HFFc6 (cell line): Measurements from ENCODE around the gene S100Z. TPM values are rescaled to one million over a fixed set of nuclear protein-coding genes. Genes with fewer than 3 reads are reported as not detected.
"Not testable (repeated sequence)": the region's sequence is repeated elsewhere in the genome, so short reads cannot be mapped to it uniquely, and the experiment has no call there.

Experiments used
- DNase-seq: peaks from one replicate; pipeline ENCODE4 v3.0.0-alpha.2; 2018
- H3K27ac Mint-ChIP-seq: 2 replicates; pipeline ENCODE4 v1.8.0; 2020; ENCODE audit warnings: mild to moderate bottlenecking, mixed read lengths
- H3K27me3 Mint-ChIP-seq: 2 replicates; pipeline ENCODE4 v1.8.0; 2021; ENCODE audit warnings: mild to moderate bottlenecking, moderate library complexity, mixed read lengths; ENCODE audit not compliant: insufficient read depth
- H3K36me3 Mint-ChIP-seq: 2 replicates; pipeline ENCODE4 v1.8.0; 2021; ENCODE audit warnings: low read depth, mixed read lengths
- H3K4me1 Mint-ChIP-seq: 2 replicates; pipeline ENCODE4 v1.8.0; 2020; ENCODE audit warnings: low read depth, mixed read lengths
- H3K4me3 Mint-ChIP-seq: 2 replicates; pipeline ENCODE4 v1.8.0; 2020; ENCODE audit warnings: mild to moderate bottlenecking, moderate library complexity, mixed read lengths
- H3K9me3 Mint-ChIP-seq: 2 replicates; pipeline ENCODE4 v1.8.0; 2020; ENCODE audit warnings: mild to moderate bottlenecking, mixed read lengths
- total RNA-seq, 6 experiments: library from RNA; stranded (reverse); fragmentation: NEBNext Ultra II Directional; extraction: Animal tissue kit (Norgen Biotek cat#: 25700); gene quantifications; 2 replicates in 1 of 6; 3 replicates in 5 of 6; pipeline ENCODE4 v1.2.3, GENCODE V29; 2021
- TF ChIP-seq, protein P1 (sequence below): fragments of 200-600 bp; sonication (generic); IDR thresholded peaks from 2 replicates; pipeline ENCODE4 v1.5.0; 2021; ENCODE audit warnings: antibody characterized with exemption, mild to moderate bottlenecking

Gene S100Z
- total RNA-seq, 6 experiments from 2014 or later: not detected

GRCh38 chr5:76811214-76811613, 38.6 kb upstream of the S100Z start:
- Mint-ChIP-seq H3K4me3 (no peak overlapping the region), H3K9me3 (no peaks in the 10 kb centered on the region), H3K4me1 (peaks cover 67% of the 10 kb centered on the region), H3K36me3 (no peaks in the 10 kb centered on the region), H3K27me3 (peaks cover 3% of the 10 kb centered on the region), H3K27ac (0 out of 2 replicates have a peak overlapping the region, but pooled peaks have one; percentile 8)
- TF ChIP-seq, protein P1, sequence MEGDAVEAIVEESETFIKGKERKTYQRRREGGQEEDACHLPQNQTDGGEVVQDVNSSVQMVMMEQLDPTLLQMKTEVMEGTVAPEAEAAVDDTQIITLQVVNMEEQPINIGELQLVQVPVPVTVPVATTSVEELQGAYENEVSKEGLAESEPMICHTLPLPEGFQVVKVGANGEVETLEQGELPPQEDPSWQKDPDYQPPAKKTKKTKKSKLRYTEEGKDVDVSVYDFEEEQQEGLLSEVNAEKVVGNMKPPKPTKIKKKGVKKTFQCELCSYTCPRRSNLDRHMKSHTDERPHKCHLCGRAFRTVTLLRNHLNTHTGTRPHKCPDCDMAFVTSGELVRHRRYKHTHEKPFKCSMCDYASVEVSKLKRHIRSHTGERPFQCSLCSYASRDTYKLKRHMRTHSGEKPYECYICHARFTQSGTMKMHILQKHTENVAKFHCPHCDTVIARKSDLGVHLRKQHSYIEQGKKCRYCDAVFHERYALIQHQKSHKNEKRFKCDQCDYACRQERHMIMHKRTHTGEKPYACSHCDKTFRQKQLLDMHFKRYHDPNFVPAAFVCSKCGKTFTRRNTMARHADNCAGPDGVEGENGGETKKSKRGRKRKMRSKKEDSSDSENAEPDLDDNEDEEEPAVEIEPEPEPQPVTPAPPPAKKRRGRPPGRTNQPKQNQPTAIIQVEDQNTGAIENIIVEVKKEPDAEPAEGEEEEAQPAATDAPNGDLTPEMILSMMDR: no peak
- peak; percentile 21 for DNase-seq

- H3K4me3 Mint-ChIP-seq, DNase-seq, H3K27ac Mint-ChIP-seq, H3K36me3 Mint-ChIP-seq, H3K27me3 Mint-ChIP-seq, H3K9me3 Mint-ChIP-seq: not testable (repeated sequence)
- H3K4me1 Mint-ChIP-seq: peaks cover 69% of the 10 kb centered on the region
Observed at GRCh38 chr5:76812209-76812608, 37.6 kb upstream of the S100Z start.

GRCh38 chr5:76813982-76814562, 35.7 kb upstream of the S100Z start:
- no peaks in the 10 kb centered on the region for H3K9me3 Mint-ChIP-seq
- TF ChIP-seq, protein P1: no peak
- H3K4me1 Mint-ChIP-seq: peaks cover 64% of the 10 kb centered on the region
- H3K27me3 Mint-ChIP-seq: peaks cover 3% of the 10 kb centered on the region; the same call in 1 of the 2 replicates
- DNase-seq: peak; percentile 97
- H3K36me3 Mint-ChIP-seq: no peaks in the 10 kb centered on the region
- H3K27ac Mint-ChIP-seq: peak overlapping the region; percentile 83
- H3K4me3 Mint-ChIP-seq: peak overlapping the region; percentile 53

DNA sequence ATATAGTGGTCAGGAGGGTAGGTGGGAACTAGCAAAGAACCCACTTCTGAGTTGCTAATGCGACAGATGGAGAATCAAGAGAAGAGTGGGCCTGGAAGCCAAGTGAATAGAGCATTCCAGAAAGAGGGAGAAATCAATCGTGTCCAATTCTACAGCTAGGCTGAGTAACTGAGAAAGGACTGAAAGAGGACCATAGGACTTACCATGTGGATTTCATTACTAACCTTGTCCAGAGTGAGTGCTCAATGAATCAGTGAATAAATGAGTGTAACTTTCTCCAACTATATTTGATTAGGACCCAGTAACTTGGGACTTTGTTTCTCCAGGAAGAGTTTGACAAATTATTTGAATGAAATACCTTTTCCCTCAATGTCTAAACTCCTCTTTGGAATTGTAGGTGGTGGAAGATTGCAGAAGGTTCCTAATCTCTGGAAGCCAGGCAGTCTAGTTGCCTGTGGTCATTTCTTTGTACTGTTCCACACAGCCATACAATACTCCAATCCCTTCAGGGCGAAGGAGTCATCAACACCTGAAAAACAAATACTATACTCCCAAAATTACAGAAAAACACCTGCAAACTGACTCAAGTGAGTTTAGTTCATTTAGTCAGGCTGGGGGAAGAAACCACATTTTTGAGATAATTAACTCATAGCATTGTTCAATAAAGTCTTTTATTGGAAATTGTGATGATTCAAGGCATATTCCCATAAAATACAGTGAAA, 33.5 kb upstream of the S100Z start:
- peak; percentile 43 for DNase-seq
- TF ChIP-seq, protein P1: no peak
- Mint-ChIP-seq H3K36me3 (no peaks in the 10 kb centered on the region), H3K27ac (peak overlapping the region; percentile 27; the same call in 1 of the 2 replicates), H3K27me3 (no peaks in the 10 kb centered on the region), H3K4me3 (no peak overlapping the region), H3K9me3 (no peaks in the 10 kb centered on the region), H3K4me1 (peaks cover 66% of the 10 kb centered on the region)

GRCh38 chr5:76818844-76819831, 30.7 kb upstream of the S100Z start, which contains the start of gene F2RL1:
Gene F2RL1 (plus strand): TSS chr5:76819030. CDS start chr5:76819183, 153 bp downstream.
- Mint-ChIP-seq H3K4me1 (peaks cover 65% of the 10 kb centered on the region), H3K9me3 (no peaks in the 10 kb centered on the region), H3K4me3 (peak within 1 kb of the TSS; percentile 85), H3K36me3 (peaks cover 4% of the 10 kb centered on the region; the same call in 1 of the 2 replicates), H3K27ac (peak within 1 kb of the TSS; percentile 53), H3K27me3 (no peaks in the 10 kb centered on the region)
- peak; percentile 57 for DNase-seq
- TF ChIP-seq, protein P1: no peak
